HepG2 (cell line): ENCODE measurements around the gene PKMYT1. TPM values are rescaled to one million over a fixed set of nuclear protein-coding genes. Genes with fewer than 3 reads are reported as not detected.

Experiments
- ATAC-seq: fragments of 200-7000 bp; cut with Tn5 transposase; 3 replicates; pipeline ENCODE4 v1.9.1; 2020; ENCODE audit warnings: mild to moderate bottlenecking, moderate library complexity
- BruUV-seq: library from RNA; stranded (reverse); fragments of 400-500 nt; replicated peaks from 2 replicates; lab custom pipeline; 2021; lab: Mats Ljungman, UMichigan
- CTCF ChIA-PET: fragments of 300-600 bp; formaldehyde crosslinking; extraction: SDS; loops from one replicate; lab custom pipeline; 2021; ENCODE audit warnings: low total read pairs, inconsistent platforms, low intra/inter-chr PET ratio; lab: Yijun Ruan, JAX
- POLR2A ChIA-PET: fragments of 350-600 bp; sonication (Branson Sonifier 250); formaldehyde crosslinking; loops from one replicate; lab custom pipeline; 2020; ENCODE audit warnings: antibody characterized with exemption, inconsistent platforms; lab: Yijun Ruan, JAX
- DNase-seq: peaks from one replicate; pipeline ENCODE4 v3.0.0-alpha.2; 2015; ENCODE audit warnings: low spot score
- FAIRE-seq: peaks from 3 replicates; lab custom pipeline; 2011; peaks lifted over from hg19 to GRCh38; lab: Jason Lieb, UNC
- H2AFZ ChIP-seq: one replicate; pipeline ENCODE4 v1.6.1; 2011; ENCODE audit warnings: low read length, inconsistent platforms
- H3K27ac ChIP-seq: fragments of 300-600 bp; 3 replicates; pipeline ENCODE4 v1.8.0; 2011; ENCODE audit warnings: mixed run types, mild to moderate bottlenecking, mixed read lengths, low read length, inconsistent platforms; ENCODE audit not compliant: insufficient read depth; ENCODE audit errors: extremely low read length
- H3K27me3 ChIP-seq, 2 experiments: fragments of 200-600 bp in 1 of 2; 2 replicates in 1 of 2; 3 replicates in 1 of 2; pipeline versions ENCODE4 v1.6.0 to v1.8.0; 2011; ENCODE audit warnings: low read length in 2 of 2, mild to moderate bottlenecking in 2 of 2, moderate library complexity in 2 of 2, inconsistent platforms in 1 of 2; ENCODE audit not compliant: insufficient read depth in 2 of 2, control insufficient read depth in 1 of 2
- H3K36me3 ChIP-seq, 2 experiments: fragments of 200-600 bp in 1 of 2; replicated peaks in 1 of 2; 2 replicates in 1 of 2; 3 replicates in 1 of 2; pipeline versions ENCODE4 v1.5.1 to v1.8.0; 2011; ENCODE audit warnings: low read length in 2 of 2, inconsistent platforms in 1 of 2; ENCODE audit not compliant: insufficient read depth in 2 of 2, control insufficient read depth in 1 of 2
- H3K4me1 ChIP-seq: 2 replicates; pipeline ENCODE4 v1.5.1; 2012; ENCODE audit warnings: low read length, inconsistent platforms; ENCODE audit not compliant: insufficient read depth
- H3K4me2 ChIP-seq: 2 replicates; pipeline ENCODE4 v1.6.0; 2011; ENCODE audit warnings: low read depth, low read length, inconsistent platforms
- H3K4me3 ChIP-seq, 3 experiments: fragments of 200-600 bp in 1 of 3; sonication (generic), shearing (Covaris generic) in 1 of 3; replicated peaks in 1 of 3; 2 replicates each; pipeline ENCODE4 v1.5.1; 2011 to 2016; ENCODE audit warnings: low read length in 3 of 3, inconsistent platforms in 2 of 3, low read depth in 2 of 3, mild to moderate bottlenecking in 2 of 3, control low read depth in 1 of 3, mixed read lengths in 1 of 3; ENCODE audit not compliant: insufficient read depth in 1 of 3
- H3K79me2 ChIP-seq: one replicate; pipeline ENCODE4 v1.6.1; 2011; ENCODE audit warnings: low read length, inconsistent platforms; ENCODE audit not compliant: insufficient read depth
- H3K9ac ChIP-seq: 2 replicates; pipeline ENCODE4 v1.6.0; 2011; ENCODE audit warnings: mild to moderate bottlenecking, low read depth, low read length, inconsistent platforms; ENCODE audit not compliant: insufficient read depth
- H3K9me3 ChIP-seq: 2 replicates; pipeline ENCODE4 v1.5.1; 2012; ENCODE audit warnings: mild to moderate bottlenecking, low read length
- H4K20me1 ChIP-seq: 2 replicates; pipeline ENCODE4 v1.6.0; 2011; ENCODE audit warnings: inconsistent platforms, mild to moderate bottlenecking, low read length, moderate library complexity; ENCODE audit not compliant: insufficient read depth
- BHLHE40 ChIP-seq: IDR thresholded peaks from 2 replicates; pipeline ENCODE4 v1.6.1; 2011; ENCODE audit warnings: low read length, improper control_type of control experiment
- CCDC6 ChIP-seq: sonication (generic); formaldehyde crosslinking; IDR thresholded peaks from 2 replicates; pipeline ENCODE4 v1.8.1; 2022; ENCODE audit warnings: mild to moderate bottlenecking, missing genetic modification reagents, moderate library complexity
- DPF2 ChIP-seq: sonication (generic); formaldehyde crosslinking; IDR thresholded peaks from 2 replicates; pipeline ENCODE4 v1.4.0; 2020; ENCODE audit warnings: mild to moderate bottlenecking, low read depth, missing genetic modification reagents, borderline replicate concordance
- ETV5 ChIP-seq: IDR thresholded peaks from 2 replicates; pipeline ENCODE4 v1.6.1; 2018; ENCODE audit warnings: missing biosample characterization, missing genetic modification reagents, inconsistent platforms, borderline replicate concordance
- GZF1 ChIP-seq: sonication (generic); formaldehyde crosslinking; IDR thresholded peaks from 2 replicates; pipeline ENCODE4 v1.5.1; 2020; ENCODE audit warnings: mild to moderate bottlenecking, missing genetic modification reagents
- HMG20A ChIP-seq: IDR thresholded peaks from 2 replicates; pipeline ENCODE4 v1.6.1; 2016; ENCODE audit warnings: borderline replicate concordance
- HNRNPLL ChIP-seq: fragments of 200-400 bp; formaldehyde crosslinking; IDR thresholded peaks from 2 replicates; pipeline ENCODE4 v1.6.1; 2017; ENCODE audit warnings: mild to moderate bottlenecking, low read depth, low read length; ENCODE audit not compliant: poor library complexity, severe bottlenecking
- NR3C1 ChIP-seq: sonication (generic); formaldehyde crosslinking; IDR thresholded peaks from 2 replicates; pipeline ENCODE4 v1.4.0; 2020; ENCODE audit warnings: missing genetic modification reagents
- SKI ChIP-seq: fragments of 450-650 bp; IDR thresholded peaks from one replicate; pipeline ENCODE4 v1.6.1; 2018; ENCODE audit warnings: mild to moderate bottlenecking; ENCODE audit not compliant: partially characterized antibody
- ZBTB33 ChIP-seq: sonication (generic); formaldehyde crosslinking; IDR thresholded peaks from 2 replicates; pipeline ENCODE4 v1.4.0; 2020; ENCODE audit warnings: missing genetic modification reagents
- ZEB1 ChIP-seq: IDR thresholded peaks from 2 replicates; pipeline ENCODE4 v1.6.1; 2012; ENCODE audit warnings: mild to moderate bottlenecking, low read depth, inconsistent platforms; ENCODE audit not compliant: insufficient replicate concordance
- ZNF275 ChIP-seq: sonication (generic); formaldehyde crosslinking; IDR thresholded peaks from 2 replicates; pipeline ENCODE4 v1.8.0; 2022; ENCODE audit warnings: missing genetic modification reagents, mild to moderate bottlenecking, inconsistent platforms, borderline replicate concordance
- ZNF670 ChIP-seq: sonication (generic); formaldehyde crosslinking; IDR thresholded peaks from 2 replicates; pipeline ENCODE4 v1.8.0; 2022; ENCODE audit warnings: mild to moderate bottlenecking, missing genetic modification reagents, borderline replicate concordance
- ZNF672 ChIP-seq: sonication (generic); formaldehyde crosslinking; IDR thresholded peaks from 2 replicates; pipeline ENCODE4 v1.8.1; 2022; ENCODE audit warnings: missing genetic modification reagents
- ZNF720 ChIP-seq: sonication (generic); formaldehyde crosslinking; IDR thresholded peaks from 2 replicates; pipeline ENCODE4 v1.4.0; 2020; ENCODE audit warnings: missing genetic modification reagents
- ZNF780A ChIP-seq: sonication (generic); formaldehyde crosslinking; IDR thresholded peaks from 2 replicates; pipeline ENCODE4 v1.8.0; 2022; ENCODE audit warnings: mild to moderate bottlenecking, missing genetic modification reagents, moderate library complexity
- ZNF782 ChIP-seq: sonication (generic); formaldehyde crosslinking; IDR thresholded peaks from 2 replicates; pipeline ENCODE4 v1.4.0; 2020; ENCODE audit warnings: missing genetic modification reagents, mild to moderate bottlenecking, borderline replicate concordance
- ZNF83 ChIP-seq: sonication (generic); formaldehyde crosslinking; IDR thresholded peaks from 2 replicates; pipeline ENCODE4 v1.4.0; 2020; ENCODE audit warnings: missing genetic modification reagents, mild to moderate bottlenecking, borderline replicate concordance
- ZSCAN30 ChIP-seq: sonication (generic); formaldehyde crosslinking; IDR thresholded peaks from 2 replicates; pipeline ENCODE4 v1.5.0; 2020; ENCODE audit warnings: mild to moderate bottlenecking, missing genetic modification reagents
- WGBS: methylation state at CpG from one replicate; pipeline ENCODE4 v1.1.6; 2017; ENCODE audit warnings: low lambda C conversion rate; 5-methylcytosine and 5-hydroxymethylcytosine counted together
- in situ Hi-C: cut with HindIII; loops from 2 replicates; pipeline ENCODE4 v1.10.0; 2017; ENCODE audit warnings: low pct_unique_long_range_greater_than_20kb; ENCODE audit not compliant: extremely low pct_ligation_motif_present
- intact Hi-C: fragments of 100-400 bp; cut with micrococcal nuclease; formaldehyde crosslinking; loops from one replicate; pipeline ENCODE4 v1.10.0; 2022; ENCODE audit not compliant: unreplicated experiment
- polyA plus RNA-seq, 8 experiments: library from polyadenylated mRNA; depleted of rRNA in 3 of 8; stranded (reverse) in 7 of 8; unstranded in 1 of 8; fragments of >200 nt; fragmentation: Illumina TruSeq in 4 of 8; extraction: Trizol in 4 of 8; gene quantifications; 2 replicates each; pipeline versions ENCODE4 v1.2.1 to v1.2.3, GENCODE V29; 2011 to 2016; ENCODE audit warnings: low read depth in 4 of 8, missing spikeins in 1 of 8, mixed read lengths in 1 of 8; ENCODE audit not compliant: insufficient read depth in 1 of 8
- total RNA-seq, 5 experiments: library from RNA; depleted of rRNA; stranded (reverse); fragments of >200 nt; fragmentation: Illumina TruSeq; extraction: Trizol; gene quantifications; 2 replicates each; pipeline ENCODE4 v1.2.3, GENCODE V29; 2016; ENCODE audit warnings: low read depth in 1 of 5
- TF ChIP-seq, protein P1 (sequence below): IDR thresholded peaks from 2 replicates; pipeline ENCODE4 v1.6.1; 2016; ENCODE audit warnings: mild to moderate bottlenecking, missing biosample characterization, missing genetic modification reagents

Gene PKMYT1
- total and polyA plus RNA-seq, 2 of the 13 experiments (the other 11 are each of a cell fraction or from before 2014, with no cell fraction given), result 7.0 to 27.8 TPM

- Histone ChIP-seq H3K36me3 (peaks cover 16 to 17% of the 10 kb centered on the region in 2 experiments; a peak in 4 of 5 replicates), H4K20me1 (peaks cover 5% of the 10 kb centered on the region; the same call in 1 of the 2 replicates), H3K4me3 (peak overlapping the region; percentile 15 to 61 (median 24); a peak in 5 of 6 replicates), H3K79me2 (no peaks in the 10 kb centered on the region), H3K4me2 (peak overlapping the region; percentile 75), H3K9ac (0 out of 2 replicates have a peak overlapping the region, but pooled peaks have one; percentile 26), H3K9me3 (no peaks in the 10 kb centered on the region), H3K27ac (no peak overlapping the region), H2AFZ (no peak overlapping the region), H3K4me1 (peaks cover 32% of the 10 kb centered on the region), H3K27me3 (peaks cover 9 to 57% of the 10 kb centered on the region in 2 experiments)
- 21% methylated on average over 15 of the region's 59 CpGs for WGBS
- POLR2A ChIA-PET, result interaction anchor here (0.8 to 18.8 kb wide), 5 partner anchors 13 to 58 kb away, joined by 3 to 750 read pairs (median 6); partner anchors contain the start of gene CLDN9
- intact Hi-C loops (no loop called here), in situ Hi-C loops (no loop called here)
- DNase-seq, result no peak
- CTCF ChIA-PET, result interaction anchor here (1.4 kb wide), 1 partner anchor 28 kb away, joined by 5 read pairs; no protein-coding TSS in a partner anchor
- BruUV-seq, result no TSS peak
- no peak for FAIRE-seq
- peak; percentile 12 for ATAC-seq
- TF ChIP-seq ZNF720 (CRISPR knock-in tag), result no peak
- peak; percentile 66 for TF ChIP-seq HNRNPLL
- TF ChIP-seq, protein P1, sequence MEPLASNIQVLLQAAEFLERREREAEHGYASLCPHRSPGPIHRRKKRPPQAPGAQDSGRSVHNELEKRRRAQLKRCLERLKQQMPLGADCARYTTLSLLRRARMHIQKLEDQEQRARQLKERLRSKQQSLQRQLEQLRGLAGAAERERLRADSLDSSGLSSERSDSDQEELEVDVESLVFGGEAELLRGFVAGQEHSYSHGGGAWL (CRISPR knock-in tag), result 0 out of 2 replicates have a peak, but pooled peaks have one; percentile 15
- TF ChIP-seq ZNF275 (CRISPR knock-in tag), result no peak
- TF ChIP-seq CCDC6 (CRISPR knock-in tag), result no peak
- TF ChIP-seq BHLHE40, result 0 out of 2 replicates have a peak, but pooled peaks have one; percentile 4
- no peak for TF ChIP-seq ZNF782 (CRISPR knock-in tag)
- TF ChIP-seq ZSCAN30, result no peak
- no peak for TF ChIP-seq ZNF670 (CRISPR knock-in tag)
- no peak for TF ChIP-seq ZNF672
- TF ChIP-seq GZF1, result no peak
- TF ChIP-seq ZNF83 (CRISPR knock-in tag), result no peak
- peak; percentile 18; the same call in 1 of the 2 replicates for TF ChIP-seq ETV5 (CRISPR knock-in tag)
- no peak for TF ChIP-seq ZBTB33 (CRISPR knock-in tag)
- no peak for TF ChIP-seq NR3C1 (CRISPR knock-in tag)
- TF ChIP-seq HMG20A (CRISPR knock-in tag), result no peak
- TF ChIP-seq DPF2 (CRISPR knock-in tag), result no peak
- TF ChIP-seq ZNF780A (CRISPR knock-in tag), result no peak
- TF ChIP-seq ZEB1, result no peak
- TF ChIP-seq SKI, result no peak
Measured at GRCh38 chr16:3029491-3030221, 49.4 kb upstream of the PKMYT1 start.
